Endothelial cell of hepatic sinusoid (primary cell): ENCODE data around the gene HAPSTR1.

Experiments
- in situ Hi-C: cut with HindIII; loops from 2 replicates; pipeline ENCODE4 v1.10.0; 2017; ENCODE audit warnings: low sequenced_read_pairs

Gene HAPSTR1

GRCh38 chr16:9090960-9091866 lies at the start of gene HAPSTR1:
HAPSTR1 (plus strand) TSS chr16:9091644; CDS start chr16:9092045, 401 bp downstream.
- in situ Hi-C loops = no loop called here

- in situ Hi-C loops = loop anchor here (10.0 kb wide), 1 partner anchor 188 kb away; no protein-coding TSS in a partner anchor
These were observed 48.9 kb upstream of the HAPSTR1 start for GRCh38 chr16:9042533-9042932.

GRCh38 chr16:9042964-9043680 lies 48.3 kb upstream of the HAPSTR1 start:
- in situ Hi-C loops = loop anchor here (10.0 kb wide), 1 partner anchor 188 kb away; no protein-coding TSS in a partner anchor

GRCh38 chr16:9045562-9045961 lies 45.9 kb upstream of the HAPSTR1 start:
- in situ Hi-C loops = loop anchor here (5.0 to 10.0 kb wide), 3 partner anchors 67 to 191 kb away; no protein-coding TSS in a partner anchor

- in situ Hi-C loops = loop anchor here (5.0 to 10.0 kb wide), 3 partner anchors 66 to 192 kb away; no protein-coding TSS in a partner anchor
These were observed 44.8 kb upstream of the HAPSTR1 start for GRCh38 chr16:9046667-9047055.

GRCh38 chr16:9047689-9048301 lies 43.6 kb upstream of the HAPSTR1 start:
- in situ Hi-C loops = loop anchor here (5.0 to 10.0 kb wide), 3 partner anchors 65 to 193 kb away; no protein-coding TSS in a partner anchor

GRCh38 chr16:9048302-9048700 lies 43.1 kb upstream of the HAPSTR1 start:
- in situ Hi-C loops = loop anchor here (5.0 to 10.0 kb wide), 3 partner anchors 64 to 194 kb away; no protein-coding TSS in a partner anchor

GRCh38 chr16:9049241-9049640 lies 42.2 kb upstream of the HAPSTR1 start:
- in situ Hi-C loops = loop anchor here (5.0 to 10.0 kb wide), 3 partner anchors 63 to 194 kb away; no protein-coding TSS in a partner anchor

- in situ Hi-C loops = no loop called here
These were observed 41.2 kb upstream of the HAPSTR1 start for GRCh38 chr16:9050102-9050830.

GRCh38 chr16:9053006-9053601 lies 38.3 kb upstream of the HAPSTR1 start:
- in situ Hi-C loops = no loop called here

- in situ Hi-C loops = no loop called here
These were observed 37.0 kb upstream of the HAPSTR1 start for GRCh38 chr16:9054460-9054859.

GRCh38 chr16:9055115-9055514 lies 36.3 kb upstream of the HAPSTR1 start:
- in situ Hi-C loops = no loop called here

GRCh38 chr16:9055661-9056060 lies 35.8 kb upstream of the HAPSTR1 start:
- in situ Hi-C loops = no loop called here

GRCh38 chr16:9056061-9056460 lies 35.4 kb upstream of the HAPSTR1 start:
- in situ Hi-C loops = no loop called here

GRCh38 chr16:9058211-9058610 lies 33.2 kb upstream of the HAPSTR1 start:
- in situ Hi-C loops = no loop called here

- in situ Hi-C loops = no loop called here
These were observed 31.2 kb upstream of the HAPSTR1 start for GRCh38 chr16:9060225-9060624.

GRCh38 chr16:9061358-9061813 lies 30.1 kb upstream of the HAPSTR1 start:
- in situ Hi-C loops = no loop called here

GRCh38 chr16:9062301-9062700 lies 29.1 kb upstream of the HAPSTR1 start:
- in situ Hi-C loops = no loop called here

GRCh38 chr16:9065077-9065476 lies 26.4 kb upstream of the HAPSTR1 start:
- in situ Hi-C loops = no loop called here

- in situ Hi-C loops = no loop called here
These were observed 22.6 kb upstream of the HAPSTR1 start for GRCh38 chr16:9068886-9069285.
